H1 (cell line): ENCODE data around the gene STK39. TPM values are rescaled to one million over a fixed set of nuclear protein-coding genes. Genes with fewer than 3 reads are reported as not detected.

ENCODE experiments used
- CTCF ChIA-PET: fragments of 300-600 bp; sonication (Branson Sonifier 250); formaldehyde crosslinking; loops from one replicate; lab custom pipeline; 2021; ENCODE audit not compliant: partially characterized antibody; lab: Charles Lee
- POLR2A ChIA-PET: fragments of 300-600 bp; sonication (Branson Sonifier 250); formaldehyde crosslinking; loops from one replicate; lab custom pipeline; 2021; ENCODE audit warnings: inconsistent platforms; ENCODE audit not compliant: partially characterized antibody; lab: Charles Lee
- DNase-seq, 2 experiments: peaks; one replicate each; pipeline versions ENCODE4 v3.0.0 to v3.0.0-alpha.2; 2010 to 2022; ENCODE audit warnings: low spot score in 2 of 2, low read depth in 1 of 2, mixed read lengths in 1 of 2
- FAIRE-seq: peaks from 2 replicates; lab custom pipeline; 2011; peaks lifted over from hg19 to GRCh38; lab: Jason Lieb, UNC
- H2AFZ ChIP-seq: 2 replicates; pipeline ENCODE4 v1.8.1; 2012; ENCODE audit warnings: low read length, inconsistent platforms
- H2AK5ac ChIP-seq: 2 replicates; pipeline ENCODE4 v1.6.1; 2013; ENCODE audit warnings: low read depth, low read length
- H2BK120ac ChIP-seq: replicated peaks from 2 replicates; pipeline ENCODE3; 2013; ENCODE audit warnings: low read depth, low read length, inconsistent platforms
- H2BK12ac ChIP-seq: 2 replicates; pipeline ENCODE4 v1.6.1; 2013; ENCODE audit warnings: low read depth, low read length
- H2BK15ac ChIP-seq: 2 replicates; pipeline ENCODE4 v1.6.1; 2013; ENCODE audit warnings: low read length
- H2BK20ac ChIP-seq: 2 replicates; pipeline ENCODE4 v1.6.1; 2013; ENCODE audit warnings: low read length
- H2BK5ac ChIP-seq: 2 replicates; pipeline ENCODE4 v1.6.1; 2013; ENCODE audit warnings: low read depth, low read length
- H3K14ac ChIP-seq: 2 replicates; pipeline ENCODE4 v1.6.1; 2013; ENCODE audit warnings: inconsistent platforms; ENCODE audit not compliant: insufficient read length
- H3K18ac ChIP-seq: 2 replicates; pipeline ENCODE4 v1.6.1; 2013; ENCODE audit warnings: low read length; ENCODE audit errors: extremely low read depth
- H3K23ac ChIP-seq: 2 replicates; pipeline ENCODE4 v1.6.1; 2013; ENCODE audit warnings: inconsistent platforms; ENCODE audit not compliant: insufficient read length
- H3K23me2 ChIP-seq: 2 replicates; pipeline ENCODE4 v1.6.1; 2013; ENCODE audit warnings: low read depth, low read length
- H3K27ac ChIP-seq: 2 replicates; pipeline ENCODE4 v1.6.1; 2011; ENCODE audit warnings: low read depth, low read length, inconsistent platforms
- H3K27me3 ChIP-seq, 4 experiments: replicated peaks in 1 of 4; 1 replicate in 1 of 4; 2 replicates in 3 of 4; pipeline versions ENCODE4 v1.6.1 to v1.8.1; 2011 to 2013; ENCODE audit warnings: low read length in 3 of 4, mild to moderate bottlenecking in 3 of 4, inconsistent platforms in 2 of 4, mixed read lengths in 2 of 4, moderate library complexity in 1 of 4; ENCODE audit not compliant: control insufficient read depth in 3 of 4, insufficient read depth in 3 of 4; ENCODE audit errors: extremely low read depth in 1 of 4
- H3K36me3 ChIP-seq, 4 experiments: 2 replicates each; pipeline versions ENCODE4 v1.6.1 to v1.8.1; 2011 to 2013; ENCODE audit warnings: mild to moderate bottlenecking in 4 of 4, low read length in 3 of 4, moderate library complexity in 2 of 4, control low read depth in 1 of 4, inconsistent platforms in 1 of 4; ENCODE audit not compliant: insufficient read depth in 4 of 4, control insufficient read depth in 2 of 4
- H3K4ac ChIP-seq: replicated peaks from 2 replicates; pipeline ENCODE3; 2013; ENCODE audit warnings: low read length, low read depth, mixed read lengths, inconsistent platforms; ENCODE audit not compliant: insufficient read length
- H3K4me1 ChIP-seq, 4 experiments: replicated peaks in 1 of 4; 1 replicate in 1 of 4; 2 replicates in 3 of 4; pipeline versions ENCODE4 v1.6.1 to v1.8.1; 2011 to 2013; ENCODE audit warnings: low read length in 3 of 4, inconsistent platforms in 2 of 4, mixed read lengths in 1 of 4; ENCODE audit not compliant: insufficient read depth in 4 of 4, control insufficient read depth in 3 of 4
- H3K4me2 ChIP-seq, 2 experiments: 2 replicates each; pipeline versions ENCODE4 v1.6.1 to v1.8.1; 2011 to 2013; ENCODE audit warnings: low read depth in 2 of 2, low read length in 2 of 2, control low read depth in 1 of 2, inconsistent platforms in 1 of 2, mild to moderate bottlenecking in 1 of 2; ENCODE audit not compliant: insufficient read depth in 1 of 2
- H3K4me3 ChIP-seq, 4 experiments: fragments of 200-600, 300-600 bp in 1 of 4; sonication (generic), shearing (Covaris generic), sonication (Bioruptor Twin) in 1 of 4; 2 replicates each; pipeline versions ENCODE4 v1.5.1 to v1.8.1; 2011 to 2016; ENCODE audit warnings: low read length in 4 of 4, low read depth in 3 of 4, control low read depth in 2 of 4, inconsistent platforms in 2 of 4, mild to moderate bottlenecking in 2 of 4, mixed read lengths in 1 of 4, moderate library complexity in 1 of 4; ENCODE audit not compliant: insufficient read depth in 2 of 4; ENCODE audit errors: extremely low read depth in 1 of 4
- H3K56ac ChIP-seq: replicated peaks from 2 replicates; pipeline ENCODE3; 2013; ENCODE audit warnings: low read depth, mild to moderate bottlenecking, mixed read lengths, low read length, inconsistent platforms; ENCODE audit not compliant: insufficient read length
- H3K79me1 ChIP-seq: 2 replicates; pipeline ENCODE4 v1.6.1; 2013; ENCODE audit warnings: low read depth, low read length, control low read depth
- H3K79me2 ChIP-seq, 2 experiments: 2 replicates each; pipeline versions ENCODE4 v1.6.1 to v1.8.1; 2012 to 2013; ENCODE audit warnings: low read length in 2 of 2, mild to moderate bottlenecking in 2 of 2, inconsistent platforms in 1 of 2; ENCODE audit not compliant: insufficient read depth in 2 of 2, control insufficient read depth in 1 of 2
- H3K9ac ChIP-seq, 4 experiments: replicated peaks in 1 of 4; 1 replicate in 1 of 4; 2 replicates in 3 of 4; pipeline versions ENCODE4 v1.6.1 to v1.8.1; 2011 to 2013; ENCODE audit warnings: low read depth in 3 of 4, low read length in 3 of 4, control low read depth in 2 of 4, mild to moderate bottlenecking in 2 of 4, moderate library complexity in 2 of 4, inconsistent platforms in 1 of 4; ENCODE audit errors: extremely low read depth in 1 of 4
- H3K9me3 ChIP-seq, 2 experiments: 2 replicates each; pipeline versions ENCODE4 v1.6.1 to v1.8.1; 2012 to 2013; ENCODE audit warnings: mild to moderate bottlenecking in 2 of 2, moderate library complexity in 2 of 2, control low read depth in 1 of 2, inconsistent platforms in 1 of 2, low read depth in 1 of 2, low read length in 1 of 2, mixed read lengths in 1 of 2; ENCODE audit not compliant: insufficient read depth in 2 of 2
- H4K20me1 ChIP-seq, 2 experiments: replicated peaks in 1 of 2; 2 replicates each; pipeline versions ENCODE3 to v1.8.1; 2011 to 2013; ENCODE audit warnings: inconsistent platforms in 2 of 2, low read length in 2 of 2, mild to moderate bottlenecking in 1 of 2; ENCODE audit not compliant: insufficient read depth in 2 of 2, control insufficient read depth in 1 of 2
- H4K5ac ChIP-seq: 2 replicates; pipeline ENCODE4 v1.6.1; 2013; ENCODE audit warnings: low read length, low read depth, mixed read lengths, inconsistent platforms; ENCODE audit not compliant: insufficient read length
- H4K8ac ChIP-seq: 2 replicates; pipeline ENCODE4 v1.8.0; 2013; ENCODE audit warnings: mild to moderate bottlenecking, moderate library complexity, low read length, inconsistent platforms; ENCODE audit not compliant: insufficient read depth; ENCODE audit errors: extremely low read depth
- H4K91ac ChIP-seq: replicated peaks from 2 replicates; pipeline ENCODE3; 2013; ENCODE audit warnings: low read length, mixed read lengths, inconsistent platforms; ENCODE audit not compliant: insufficient read length
- ASH2L ChIP-seq: fragments of 200-600, 300-600 bp; sonication (generic); IDR thresholded peaks from one replicate; pipeline ENCODE4 v1.7.1; 2017; ENCODE audit warnings: low read length
- BRCA1 ChIP-seq: IDR thresholded peaks from 2 replicates; pipeline ENCODE4 v1.6.1; 2012; ENCODE audit warnings: low read depth, low read length, improper control_type of control experiment
- CBX8 ChIP-seq: fragments of 300-800, 300-1000 bp; sonication (generic); IDR thresholded peaks from 2 replicates; pipeline ENCODE4 v1.7.1; 2016; ENCODE audit warnings: low read depth, low read length, borderline replicate concordance
- CEBPB ChIP-seq: IDR thresholded peaks from 2 replicates; pipeline ENCODE4 v1.6.1; 2012; ENCODE audit warnings: low read depth, low read length
- CREB1 ChIP-seq: IDR thresholded peaks from 2 replicates; pipeline ENCODE4 v1.6.1; 2012; ENCODE audit warnings: inconsistent platforms
- CTBP2 ChIP-seq: IDR thresholded peaks from 2 replicates; pipeline ENCODE4 v1.7.0; 2011; ENCODE audit warnings: borderline replicate concordance, mild to moderate bottlenecking, moderate library complexity, mixed read lengths, low read length; ENCODE audit not compliant: insufficient read depth, insufficient read length
- EZH2 ChIP-seq: fragments of 200-600 bp; sonication (generic); IDR thresholded peaks from 2 replicates; pipeline ENCODE4 v1.7.1; 2012; ENCODE audit warnings: low read depth, mild to moderate bottlenecking, moderate library complexity, low read length, inconsistent platforms; ENCODE audit not compliant: severe bottlenecking
- JUND ChIP-seq: IDR thresholded peaks from 2 replicates; pipeline ENCODE4 v1.6.1; 2011; ENCODE audit warnings: mild to moderate bottlenecking, improper control_type of control experiment, low read length
- POLR2AphosphoS5 ChIP-seq: IDR thresholded peaks from 2 replicates; pipeline ENCODE4 v1.6.1; 2011; ENCODE audit warnings: low read depth, low read length
- RNF2 ChIP-seq: fragments of 200-900, 300-1000 bp; sonication (generic); IDR thresholded peaks from 2 replicates; pipeline ENCODE4 v1.7.1; 2016; ENCODE audit warnings: borderline replicate concordance, low read depth, mild to moderate bottlenecking, antibody characterized with exemption, low read length; ENCODE audit not compliant: poor library complexity, severe bottlenecking; ENCODE audit errors: missing control alignments
- WGBS, 2 experiments: shearing (Covaris generic) in 1 of 2; methylation state at CpG; one replicate each; pipeline versions ENCODE4 v1.1.6 to v1.1.7; 2013 to 2015; ENCODE audit warnings: low lambda C conversion rate in 2 of 2, mixed read lengths in 2 of 2, inconsistent platforms in 1 of 2, low coverage in 1 of 2, missing lambda C conversion rate in 1 of 2; ENCODE audit not compliant: insufficient replicate concordance in 2 of 2, insufficient coverage in 1 of 2, insufficient read length in 1 of 2; ENCODE audit errors: extremely low coverage in 1 of 2, missing lambda C conversion rate in 1 of 2; 5-methylcytosine and 5-hydroxymethylcytosine counted together
- polyA plus RNA-seq, 7 experiments: library from polyadenylated mRNA; depleted of rRNA in 3 of 7; stranded (reverse) in 5 of 7; unstranded in 2 of 7; fragments of >200 nt in 5 of 7; fragments of 200-250 nt in 2 of 7; gene quantifications; 1 replicate in 5 of 7; 2 replicates in 1 of 7; 4 replicates in 1 of 7; pipeline versions ENCODE4 v1.2.1 to v1.2.3, GENCODE V29; 2011 to 2013; ENCODE audit warnings: missing spikeins in 2 of 7, mixed read lengths in 2 of 7
- total RNA-seq: library from RNA; stranded (reverse); fragmentation: NEBNext Ultra II Directional; extraction: Animal tissue kit (Norgen Biotek cat#: 25700); gene quantifications from 2 replicates; pipeline ENCODE4 v1.2.1, GENCODE V29; 2021
- TF ChIP-seq, protein P1 (sequence below): IDR thresholded peaks from 2 replicates; pipeline ENCODE4 v1.6.1; 2012; ENCODE audit warnings: inconsistent platforms
- TF ChIP-seq, protein P2 (sequence below): IDR thresholded peaks from 2 replicates; pipeline ENCODE4 v1.6.1; 2012; ENCODE audit warnings: low read length, inconsistent platforms

STK39 gene
- total and polyA plus RNA-seq, 2 of the 8 experiments (the other 6 are each of a cell fraction or from before 2014, with no cell fraction given) = 13.7 to 23.8 TPM

DNA sequence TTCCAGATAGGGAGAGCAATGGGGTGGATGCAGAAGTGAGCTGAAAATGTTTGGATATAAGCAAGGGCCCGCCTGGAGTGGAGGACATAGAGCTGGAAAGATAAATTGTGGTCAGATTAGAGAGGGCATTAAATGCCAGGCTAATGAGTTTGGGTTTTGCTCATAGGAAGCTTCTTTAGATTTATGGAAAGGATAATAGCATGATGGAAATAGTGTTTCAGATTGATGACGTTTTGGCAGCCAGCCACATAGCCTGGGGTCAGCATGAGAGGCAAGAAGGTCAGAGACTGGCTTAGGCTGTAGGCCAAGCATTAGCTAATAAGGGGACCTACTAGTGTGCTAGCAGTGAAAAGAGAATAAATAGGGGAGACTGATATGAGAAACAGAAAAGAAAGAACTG, 321.6 kb downstream of the STK39 start:
- Histone ChIP-seq H3K4me2 (no peak overlapping the region), H2AK5ac (no peak overlapping the region), H2BK20ac (no peak overlapping the region), H4K8ac (no peak overlapping the region), H4K5ac (no peak overlapping the region), H3K27ac (no peak overlapping the region), H3K4ac (no peak overlapping the region), H3K4me3 (no peak overlapping the region), H3K23ac (no peak overlapping the region), H3K23me2 (no peaks in the 10 kb centered on the region), H3K9ac (no peak overlapping the region), H3K9me3 (no peaks in the 10 kb centered on the region; a peak in 1 of 4 replicates), H2AFZ (no peak overlapping the region), H3K14ac (no peak overlapping the region), H2BK12ac (no peak overlapping the region), H3K79me1 (no peaks in the 10 kb centered on the region), H3K56ac (no peak overlapping the region), H3K79me2 (no peaks in the 10 kb centered on the region), H2BK15ac (no peak overlapping the region), H3K4me1 (no peaks in the 10 kb centered on the region), H4K91ac (no peak overlapping the region), H2BK5ac (no peak overlapping the region), H2BK120ac (no peak overlapping the region), H3K18ac (no peak overlapping the region), H4K20me1 (no peaks in the 10 kb centered on the region), H3K36me3 (no peaks in the 10 kb centered on the region), H3K27me3 (no peaks in the 10 kb centered on the region; a peak in 1 of 7 replicates)
- no peak for FAIRE-seq
- ChIA-PET POLR2A (no interaction called here), CTCF (interaction anchor here (0.9 kb wide), 1 partner anchor 15 kb away, joined by 3 read pairs; no protein-coding TSS in a partner anchor)
- WGBS, 2 experiments = 91% methylated on average over 2 of the region's 2 CpGs; no CpG with 5 or more reads in 1 of the 2 experiments
- DNase-seq = no peak
- TF ChIP-seq, protein P1, sequence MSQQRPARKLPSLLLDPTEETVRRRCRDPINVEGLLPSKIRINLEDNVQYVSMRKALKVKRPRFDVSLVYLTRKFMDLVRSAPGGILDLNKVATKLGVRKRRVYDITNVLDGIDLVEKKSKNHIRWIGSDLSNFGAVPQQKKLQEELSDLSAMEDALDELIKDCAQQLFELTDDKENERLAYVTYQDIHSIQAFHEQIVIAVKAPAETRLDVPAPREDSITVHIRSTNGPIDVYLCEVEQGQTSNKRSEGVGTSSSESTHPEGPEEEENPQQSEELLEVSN = no peak
- TF ChIP-seq, protein P2, sequence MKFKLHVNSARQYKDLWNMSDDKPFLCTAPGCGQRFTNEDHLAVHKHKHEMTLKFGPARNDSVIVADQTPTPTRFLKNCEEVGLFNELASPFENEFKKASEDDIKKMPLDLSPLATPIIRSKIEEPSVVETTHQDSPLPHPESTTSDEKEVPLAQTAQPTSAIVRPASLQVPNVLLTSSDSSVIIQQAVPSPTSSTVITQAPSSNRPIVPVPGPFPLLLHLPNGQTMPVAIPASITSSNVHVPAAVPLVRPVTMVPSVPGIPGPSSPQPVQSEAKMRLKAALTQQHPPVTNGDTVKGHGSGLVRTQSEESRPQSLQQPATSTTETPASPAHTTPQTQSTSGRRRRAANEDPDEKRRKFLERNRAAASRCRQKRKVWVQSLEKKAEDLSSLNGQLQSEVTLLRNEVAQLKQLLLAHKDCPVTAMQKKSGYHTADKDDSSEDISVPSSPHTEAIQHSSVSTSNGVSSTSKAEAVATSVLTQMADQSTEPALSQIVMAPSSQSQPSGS = no peak
- TF ChIP-seq CEBPB (no peak), ASH2L (no peak), CTBP2 (no peak), CREB1 (no peak), RNF2 (no peak), JUND (no peak), EZH2 (no peak), BRCA1 (no peak), POLR2AphosphoS5 (no peak), CBX8 (no peak)
